Memory B cell (primary cell): Measurements from ENCODE around the gene ATRN.
"Not testable (repeated sequence)": the region's sequence is repeated elsewhere in the genome, so short reads cannot be mapped to it uniquely, and the experiment has no call there.

ENCODE experiments used
- ATAC-seq: fragments of 150-1000 bp; cut with Tn5 transposase; 2 replicates; pipeline ENCODE4 v1.10.0; 2021; ENCODE audit warnings: low read depth, mild to moderate bottlenecking, moderate library complexity
- DNase-seq, 2 donors: peaks; one replicate each; pipeline ENCODE4 v3.0.0; 2022; ENCODE audit warnings: low spot score in 2 of 2
- H3K27ac Mint-ChIP-seq: one replicate; pipeline ENCODE4 v1.8.0; 2022; ENCODE audit warnings: mild to moderate bottlenecking, moderate library complexity, mixed read lengths
- H3K27me3 Mint-ChIP-seq: one replicate; pipeline ENCODE4 v1.8.0; 2022; ENCODE audit warnings: mixed read lengths
- H3K36me3 Mint-ChIP-seq: one replicate; pipeline ENCODE4 v1.8.0; 2022; ENCODE audit warnings: mild to moderate bottlenecking, mixed read lengths
- H3K4me1 Mint-ChIP-seq: one replicate; pipeline ENCODE4 v1.8.0; 2022; ENCODE audit warnings: mixed read lengths
- H3K4me3 Mint-ChIP-seq: one replicate; pipeline ENCODE4 v1.8.0; 2022; ENCODE audit warnings: mild to moderate bottlenecking, moderate library complexity, mixed read lengths
- H3K9me3 Mint-ChIP-seq: one replicate; pipeline ENCODE4 v1.8.0; 2022; ENCODE audit warnings: mixed read lengths

The ATRN gene

DNA sequence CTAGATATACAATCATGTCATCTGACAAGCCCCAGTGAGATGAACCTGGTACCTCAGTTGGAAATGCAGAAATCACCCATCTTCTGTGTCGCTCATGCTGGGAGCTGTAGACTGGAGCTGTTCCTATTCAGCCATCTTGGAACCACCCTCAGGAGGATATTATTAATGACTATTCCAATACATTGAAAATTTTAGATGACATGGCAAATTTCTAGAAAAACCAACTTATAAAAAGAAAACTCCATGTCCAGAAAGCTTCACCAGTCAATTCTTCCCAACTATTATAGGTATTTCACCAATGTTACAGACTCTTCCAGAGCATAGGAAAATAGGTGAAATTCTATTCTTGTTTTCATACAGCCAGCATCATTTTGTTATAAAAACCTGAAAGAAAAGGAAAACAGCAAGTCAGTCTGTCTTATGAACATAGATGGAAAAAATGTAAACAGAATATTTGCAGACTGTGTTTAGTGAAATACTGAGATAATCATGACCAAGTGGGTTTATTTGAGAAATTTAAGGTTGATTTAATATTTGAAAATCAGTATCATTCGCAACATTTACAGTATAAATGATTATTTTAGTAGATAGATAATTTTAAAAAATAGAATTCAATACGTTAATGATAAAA, 43.3 kb downstream of the ATRN start:
- Mint-ChIP-seq H3K27me3 (no peaks in the 10 kb centered on the region), H3K9me3 (peaks cover 1% of the 10 kb centered on the region), H3K4me3 (no peak overlapping the region), H3K27ac (no peak overlapping the region), H3K36me3 (peaks cover 9% of the 10 kb centered on the region), H3K4me1 (peaks cover 5% of the 10 kb centered on the region)
- ATAC-seq (no peak), DNase-seq (no peak)

DNA sequence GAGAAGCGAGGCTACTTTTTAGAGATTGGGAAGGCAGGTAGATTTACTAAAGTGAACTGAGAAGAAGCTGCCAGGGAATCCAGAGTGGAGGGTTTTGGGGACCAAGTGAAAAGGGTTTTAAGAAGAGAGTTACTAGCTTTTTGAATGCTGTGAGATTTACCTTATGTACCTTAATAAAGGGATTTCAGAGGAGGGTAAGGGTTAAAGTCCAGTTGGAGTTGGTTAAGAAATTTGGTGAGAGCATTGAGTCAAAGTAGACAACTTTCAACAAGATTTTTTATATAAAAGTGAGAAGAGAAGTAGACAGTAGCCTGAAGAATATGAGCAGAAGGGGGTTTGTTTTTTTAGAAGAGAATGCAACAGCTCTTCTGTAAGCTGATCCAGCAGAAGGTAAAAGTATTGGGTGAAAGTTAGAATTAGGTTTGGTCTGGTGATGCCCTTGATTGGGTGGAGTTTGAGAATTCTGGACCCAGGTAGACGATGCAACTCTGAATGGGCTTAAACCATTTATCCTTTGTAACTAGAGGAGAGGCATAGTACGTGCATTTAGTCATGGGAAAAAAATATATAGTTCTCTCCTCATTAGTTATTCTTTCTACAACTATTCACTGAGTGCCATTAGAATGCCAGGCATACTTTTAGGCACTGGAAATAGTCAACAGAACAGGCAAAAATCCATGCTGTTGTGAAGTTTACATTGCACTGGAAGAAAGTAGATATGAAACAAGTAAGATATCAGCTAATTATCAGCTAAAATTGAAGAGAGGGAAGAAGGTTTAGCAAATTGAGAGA, 44.8 kb downstream of the ATRN start:
- no peaks in the 10 kb centered on the region for H3K27me3 Mint-ChIP-seq
- peaks cover 17% of the 10 kb centered on the region for H3K36me3 Mint-ChIP-seq
- H3K9me3 Mint-ChIP-seq = peaks cover 7% of the 10 kb centered on the region
- H3K4me1 Mint-ChIP-seq = peaks cover 5% of the 10 kb centered on the region
- no peak overlapping the region for H3K4me3 Mint-ChIP-seq
- H3K27ac Mint-ChIP-seq = no peak overlapping the region
- ATAC-seq (no peak), DNase-seq (no peak)

DNA sequence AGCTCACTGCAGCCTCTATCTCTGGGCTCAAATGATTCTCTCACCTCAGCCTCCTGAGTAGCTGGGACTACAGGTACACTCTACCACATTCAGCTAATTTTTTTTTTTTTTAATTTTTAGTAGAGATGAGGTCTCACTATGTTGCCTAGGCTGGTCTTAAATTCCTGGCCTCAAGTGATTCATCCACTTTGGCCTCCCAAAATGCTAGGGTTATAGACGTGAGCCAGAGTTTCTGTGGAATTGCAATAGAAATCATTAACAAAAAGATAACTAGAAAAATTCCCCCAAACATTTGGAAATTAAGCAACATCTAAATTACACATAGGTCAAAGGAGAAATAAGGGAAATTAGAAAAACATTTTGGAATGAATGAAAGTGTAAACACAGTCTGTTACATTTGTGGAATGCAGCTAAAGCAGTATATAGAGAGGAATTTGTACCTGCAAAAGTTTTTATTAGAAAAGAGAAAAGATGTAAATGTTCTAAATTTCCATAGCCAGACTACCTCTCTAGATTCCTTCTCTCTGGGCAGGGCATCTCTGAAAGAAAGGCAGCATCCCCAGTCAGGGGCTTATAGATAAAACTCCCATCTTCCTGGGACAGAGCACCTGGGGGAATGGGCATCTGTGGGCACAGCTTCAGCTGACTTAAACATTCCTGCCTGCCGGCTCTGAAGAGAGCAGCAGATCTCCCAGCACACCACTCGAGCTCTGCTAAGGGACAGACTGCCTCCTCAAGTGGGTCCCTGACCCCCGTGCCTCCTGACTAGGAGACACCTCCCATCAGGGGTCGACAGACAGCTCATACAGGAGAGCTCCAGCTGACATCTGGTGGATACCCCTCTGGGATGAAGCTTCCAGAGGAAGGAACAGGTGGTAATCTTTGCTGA, 51.3 kb downstream of the ATRN start:
- Mint-ChIP-seq H3K4me3 (no peak overlapping the region), H3K27ac (no peak overlapping the region), H3K27me3 (no peaks in the 10 kb centered on the region), H3K36me3 (peaks cover 20% of the 10 kb centered on the region), H3K4me1 (no peaks in the 10 kb centered on the region), H3K9me3 (peaks cover 9% of the 10 kb centered on the region)
- ATAC-seq = no peak
- no peak for DNase-seq

DNA sequence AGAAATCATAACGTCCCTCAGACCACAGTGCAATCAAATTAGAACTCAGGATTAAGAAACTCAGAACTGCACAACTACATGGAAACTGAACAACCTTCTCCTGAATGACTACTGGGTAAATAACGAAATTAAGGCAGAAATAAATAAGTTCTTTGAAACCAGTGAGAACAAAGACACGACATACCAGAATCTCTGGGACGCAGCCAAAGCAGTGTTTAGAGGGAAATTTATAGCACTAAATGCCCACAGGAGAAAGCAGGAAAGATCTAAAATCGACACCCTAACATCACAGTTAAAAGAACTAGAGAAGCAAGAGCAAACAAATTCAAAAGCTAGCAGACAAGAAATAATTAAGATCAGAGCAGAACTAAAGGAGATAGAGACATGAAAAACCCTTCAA, 53.9 kb downstream of the ATRN start:
- not testable (repeated sequence) for H3K4me1 Mint-ChIP-seq, ATAC-seq, H3K4me3 Mint-ChIP-seq, H3K27ac Mint-ChIP-seq, H3K9me3 Mint-ChIP-seq, DNase-seq, H3K27me3 Mint-ChIP-seq
- peaks cover 15% of the 10 kb centered on the region for H3K36me3 Mint-ChIP-seq

DNA sequence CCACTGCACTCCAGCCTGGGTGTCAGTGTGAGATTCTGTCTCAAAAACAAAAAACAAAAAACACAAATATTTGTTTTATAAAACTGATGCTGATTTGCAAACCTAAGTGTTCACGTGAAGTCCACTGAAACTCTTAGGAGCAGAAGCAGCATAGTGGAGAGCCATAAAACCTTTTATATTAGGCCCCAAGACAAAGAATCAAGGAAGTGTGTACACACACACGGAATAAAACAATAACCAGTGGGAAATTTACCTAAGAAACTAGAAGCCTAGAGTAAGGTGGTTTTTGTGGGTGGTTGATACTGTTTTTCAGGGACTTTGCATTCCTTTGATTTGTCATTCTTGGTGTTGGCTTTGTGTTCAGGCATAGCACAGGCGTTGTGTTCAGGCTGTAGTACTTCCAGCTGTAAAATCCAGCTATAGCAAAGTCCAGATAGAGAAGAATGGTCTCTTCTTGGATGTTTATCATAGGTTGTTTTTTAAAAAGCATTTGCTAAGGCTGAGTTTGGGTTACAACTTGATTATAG, 61.3 kb downstream of the ATRN start:
- no peaks in the 10 kb centered on the region for H3K27me3 Mint-ChIP-seq
- H3K36me3 Mint-ChIP-seq = peaks cover 10% of the 10 kb centered on the region
- no peaks in the 10 kb centered on the region for H3K9me3 Mint-ChIP-seq
- H3K4me3 Mint-ChIP-seq = no peak overlapping the region
- ATAC-seq (no peak), DNase-seq (no peak)
- H3K4me1 Mint-ChIP-seq = peaks cover 6% of the 10 kb centered on the region
- no peak overlapping the region for H3K27ac Mint-ChIP-seq

DNA sequence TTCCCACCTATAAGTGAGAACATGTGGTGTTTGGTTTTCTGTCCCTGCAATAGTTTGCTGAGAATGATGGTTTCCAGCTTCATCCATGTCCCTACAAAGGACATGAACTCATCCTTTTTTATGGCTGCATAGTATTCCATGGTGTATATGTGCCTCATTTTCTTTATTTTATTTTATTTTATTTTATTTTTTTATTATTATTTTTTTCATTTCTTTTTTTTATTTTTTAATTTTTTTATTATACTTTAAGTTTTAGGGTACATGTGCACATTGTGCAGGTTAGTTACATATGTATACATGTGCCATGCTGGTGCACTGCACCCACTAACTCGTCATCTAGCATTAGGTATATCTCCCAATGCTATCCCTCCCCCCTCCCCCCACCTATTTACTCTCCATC, 66.9 kb downstream of the ATRN start:
- not testable (repeated sequence) for DNase-seq, H3K27me3 Mint-ChIP-seq, H3K4me1 Mint-ChIP-seq, H3K27ac Mint-ChIP-seq, H3K9me3 Mint-ChIP-seq, ATAC-seq, H3K4me3 Mint-ChIP-seq
- H3K36me3 Mint-ChIP-seq = peaks cover 28% of the 10 kb centered on the region

DNA sequence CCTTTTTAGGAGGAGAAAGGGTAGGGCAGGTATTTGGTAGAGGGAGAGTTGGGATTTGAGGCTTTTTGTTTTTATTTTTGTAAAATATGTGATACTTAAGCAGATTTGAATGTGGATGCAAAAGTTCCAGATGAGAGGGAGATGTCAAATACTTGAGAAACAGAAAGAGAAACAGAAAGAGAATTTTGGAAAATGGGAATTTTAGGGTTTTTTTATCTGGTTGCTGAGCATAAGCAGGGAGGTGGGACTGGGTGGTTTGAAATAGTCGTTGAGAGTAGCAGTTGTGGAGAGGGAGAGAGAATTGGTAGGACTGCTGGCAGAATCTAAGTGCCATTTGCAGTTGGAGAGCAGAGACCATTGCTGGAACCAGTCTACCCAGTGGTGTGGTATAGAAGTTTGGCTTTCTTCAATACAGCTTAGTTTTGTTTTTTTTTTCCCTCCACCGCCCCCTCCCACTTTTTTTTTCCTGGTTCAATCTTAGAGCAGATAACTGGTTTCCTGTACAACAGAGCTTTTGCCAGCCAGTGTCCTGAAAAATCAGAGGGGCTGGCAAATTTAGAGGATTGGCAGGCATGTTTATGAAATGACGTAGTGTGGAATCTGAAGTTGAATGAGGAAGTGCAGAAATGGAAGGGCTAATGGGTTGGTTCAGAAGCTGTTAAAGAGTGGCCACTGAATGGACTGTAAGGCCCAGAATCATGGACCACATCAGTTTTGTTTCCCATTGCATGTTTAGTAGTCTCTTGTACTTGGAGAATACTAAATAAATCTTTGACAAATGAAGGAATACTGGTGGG, 68.7 kb downstream of the ATRN start:
- Mint-ChIP-seq H3K27ac (no peak overlapping the region), H3K4me1 (peaks cover 5% of the 10 kb centered on the region), H3K27me3 (no peaks in the 10 kb centered on the region), H3K9me3 (peaks cover 1% of the 10 kb centered on the region), H3K36me3 (peaks cover 30% of the 10 kb centered on the region), H3K4me3 (no peak overlapping the region)
- ATAC-seq = no peak
- DNase-seq = no peak

DNA sequence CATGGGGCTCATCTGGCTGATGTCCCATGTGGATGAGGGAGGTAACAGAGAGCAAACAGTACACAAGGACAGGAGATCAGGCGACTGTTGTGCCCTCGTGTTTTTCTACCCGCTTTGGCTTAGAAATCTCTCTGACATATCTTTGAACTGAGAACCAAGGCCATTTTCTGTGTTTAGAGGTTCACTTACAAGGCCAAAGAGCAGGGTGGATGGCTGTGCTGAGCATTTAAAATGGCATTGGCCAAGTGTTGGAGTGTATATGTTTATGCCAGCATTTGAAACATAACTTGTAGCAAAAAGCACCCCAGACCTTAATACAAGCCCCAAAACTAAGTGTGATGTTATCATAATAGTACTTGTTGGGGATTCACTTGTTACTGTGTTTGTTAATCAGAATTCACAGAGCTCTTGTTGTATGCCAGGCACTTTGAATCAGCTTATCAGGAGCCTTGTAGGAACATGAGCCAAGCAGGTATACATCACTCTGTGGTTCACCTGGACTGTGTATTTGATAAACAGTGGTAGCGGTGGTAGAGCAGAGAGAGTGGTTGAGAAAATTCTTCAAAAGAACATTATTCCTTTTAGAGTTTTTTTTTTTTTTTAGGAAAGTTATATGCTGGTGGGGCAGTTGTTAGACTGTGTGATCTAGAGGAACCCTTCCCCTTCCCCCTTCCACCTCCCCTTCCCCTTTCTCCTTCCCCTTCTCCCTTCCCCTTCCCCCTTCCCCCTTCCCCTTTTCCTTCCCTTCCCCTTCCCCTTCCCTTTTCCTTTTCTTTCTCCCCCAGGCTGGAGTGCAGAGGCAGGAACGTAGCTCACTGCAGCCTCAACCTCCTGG, 71.3 kb downstream of the ATRN start:
- H3K4me1 Mint-ChIP-seq = peaks cover 5% of the 10 kb centered on the region
- no peaks in the 10 kb centered on the region for H3K27me3 Mint-ChIP-seq
- H3K36me3 Mint-ChIP-seq = peaks cover 31% of the 10 kb centered on the region
- DNase-seq (no peak), ATAC-seq (no peak)
- H3K4me3 Mint-ChIP-seq = no peak overlapping the region
- peaks cover 1% of the 10 kb centered on the region for H3K9me3 Mint-ChIP-seq
- no peak overlapping the region for H3K27ac Mint-ChIP-seq

DNA sequence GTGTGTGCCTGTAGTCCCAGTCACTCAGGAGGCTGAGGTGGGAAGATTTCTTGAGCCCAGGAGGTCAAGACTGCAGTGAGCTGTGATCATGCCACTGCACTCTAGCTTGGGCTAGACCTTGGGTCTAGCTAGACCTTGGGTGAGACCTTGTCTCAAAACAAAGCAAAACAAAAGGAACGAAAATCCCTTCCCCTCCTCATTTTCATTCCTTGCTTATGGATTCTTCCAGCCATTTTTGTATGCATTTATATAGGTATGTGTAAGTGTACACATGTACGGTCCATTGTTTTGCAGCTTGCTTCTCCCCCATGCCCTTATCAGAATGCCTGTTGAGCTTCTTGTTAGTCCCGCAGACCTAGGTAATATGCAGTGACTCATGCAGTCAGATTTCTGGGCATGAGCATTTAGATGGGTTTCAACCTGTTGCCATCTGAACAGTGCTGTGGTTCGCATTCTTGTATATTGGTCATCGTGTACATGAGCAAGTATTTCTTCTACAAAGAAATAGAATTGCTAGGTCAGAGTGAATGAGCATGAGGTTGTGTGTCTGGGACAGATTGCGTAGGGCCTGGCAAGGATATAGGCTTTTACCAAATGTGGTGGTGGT, 73.2 kb downstream of the ATRN start:
- no peak for DNase-seq
- H3K4me3 Mint-ChIP-seq = no peak overlapping the region

DNA sequence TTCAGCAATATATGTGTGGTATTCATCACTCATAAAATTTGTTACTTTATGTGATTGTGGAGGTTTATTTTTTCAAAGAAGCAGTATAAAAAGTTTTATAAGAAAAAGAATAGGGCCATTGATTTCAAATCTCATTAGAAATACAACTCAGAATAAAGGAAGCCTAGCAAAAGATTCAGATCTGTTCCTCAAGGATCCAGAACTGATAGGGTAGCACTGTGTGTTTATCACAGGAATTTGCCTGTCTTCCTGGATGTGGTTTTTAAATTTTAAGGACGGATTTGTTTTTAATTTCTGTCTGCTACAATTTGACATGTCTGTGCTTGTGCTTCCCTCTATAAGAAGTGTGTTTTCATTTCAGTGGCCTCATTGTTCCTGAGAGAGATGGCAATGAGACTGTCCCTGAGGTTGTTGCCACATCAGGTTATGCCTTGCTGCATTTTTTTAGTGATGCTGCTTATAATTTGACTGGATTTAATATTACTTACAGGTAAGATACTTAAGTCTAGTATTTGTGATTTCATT, 74.6 kb downstream of the ATRN start:
- Mint-ChIP-seq H3K36me3 (peaks cover 26% of the 10 kb centered on the region), H3K27ac (no peak overlapping the region), H3K4me3 (no peak overlapping the region), H3K4me1 (peaks cover 2% of the 10 kb centered on the region), H3K9me3 (no peaks in the 10 kb centered on the region), H3K27me3 (no peaks in the 10 kb centered on the region)
- DNase-seq (no peak), ATAC-seq (no peak)

More for the DNA sequence above, 73.2 kb downstream of the ATRN start:
- Mint-ChIP-seq H3K27me3 (no peaks in the 10 kb centered on the region), H3K36me3 (peaks cover 27% of the 10 kb centered on the region), H3K27ac (no peak overlapping the region), H3K9me3 (no peaks in the 10 kb centered on the region), H3K4me1 (peaks cover 3% of the 10 kb centered on the region)
- no peak for ATAC-seq

DNA sequence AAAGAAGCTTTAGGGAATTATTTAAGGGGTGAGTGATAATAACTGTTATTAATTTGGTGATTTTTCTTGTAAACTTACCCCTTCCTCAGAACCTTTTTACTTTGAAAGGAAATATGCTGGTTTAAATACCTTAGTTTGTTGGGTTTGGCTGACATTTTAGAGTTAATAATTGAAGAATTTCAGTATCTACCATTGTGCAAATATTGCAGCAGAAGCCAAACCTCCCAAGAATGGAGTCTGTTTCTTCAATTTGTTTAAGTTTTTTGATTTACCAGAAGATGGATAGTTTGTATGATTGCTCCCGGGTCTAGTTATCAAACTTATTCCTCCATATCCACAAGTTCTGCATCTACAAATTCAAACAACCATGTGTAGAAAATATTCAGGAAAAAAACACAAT, 77.1 kb downstream of the ATRN start:
- H3K9me3 Mint-ChIP-seq = no peaks in the 10 kb centered on the region

DNA sequence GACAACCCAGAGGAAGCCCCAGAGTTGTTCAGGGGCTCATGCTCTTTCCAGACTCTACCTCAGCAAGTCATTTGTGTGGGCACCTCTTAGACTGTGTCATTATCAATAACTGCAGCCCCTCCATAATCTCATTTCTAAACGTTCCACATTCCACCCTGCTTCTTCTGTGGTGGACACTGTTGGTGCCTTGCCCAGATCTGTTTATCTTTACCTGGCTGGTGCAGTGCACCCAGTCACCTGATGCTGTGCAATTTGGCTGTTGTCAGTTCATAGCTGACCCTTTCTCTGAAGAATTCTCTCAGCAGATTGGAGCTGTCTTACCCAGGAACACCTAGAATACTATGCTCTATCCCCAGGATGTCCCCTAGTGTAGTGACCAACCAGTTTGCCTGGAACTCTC, 80.0 kb downstream of the ATRN start:
- ATAC-seq = no peak
- Mint-ChIP-seq H3K27me3 (no peaks in the 10 kb centered on the region), H3K4me3 (no peak overlapping the region), H3K4me1 (peaks cover 2% of the 10 kb centered on the region), H3K36me3 (peaks cover 33% of the 10 kb centered on the region), H3K27ac (no peak overlapping the region), H3K9me3 (no peaks in the 10 kb centered on the region)
- no peak for DNase-seq

More for the DNA sequence above, 77.1 kb downstream of the ATRN start:
- H3K4me1 Mint-ChIP-seq = peaks cover 4% of the 10 kb centered on the region
- peaks cover 32% of the 10 kb centered on the region for H3K36me3 Mint-ChIP-seq
- ATAC-seq = no peak
- no peak overlapping the region for H3K4me3 Mint-ChIP-seq
- no peaks in the 10 kb centered on the region for H3K27me3 Mint-ChIP-seq
- no peak overlapping the region for H3K27ac Mint-ChIP-seq
- no peak for DNase-seq
